Right cardiac atrium (tissue), 5 donors: ENCODE results near the gene DOC2B. TPM values are rescaled to one million over a fixed set of nuclear protein-coding genes. Genes with fewer than 3 reads are reported as not detected.
A peak's percentile ranks its signal among the peaks of the same experiment; 100 is the strongest.
"Not testable (repeated sequence)": the region's sequence is repeated elsewhere in the genome, so short reads cannot be mapped to it uniquely, and the experiment has no call there.

Source experiments
- ATAC-seq, 2 donors: fragments of 200-7000 bp; cut with Tn5 transposase; one replicate each; pipeline versions ENCODE4 v1.8.0 to v1.9.1; 2020; ENCODE audit warnings: moderate library complexity in 2 of 2, mild to moderate bottlenecking in 1 of 2
- DNase-seq, 3 donors: peaks; one replicate each; pipeline ENCODE4 v3.0.0-alpha.2; 2020
- H3K27ac ChIP-seq: one replicate; pipeline ENCODE4 v1.5.1; 2013; ENCODE audit warnings: mild to moderate bottlenecking, low read length, control low read depth, moderate library complexity
- H3K27me3 ChIP-seq: one replicate; pipeline ENCODE4 v1.6.1; 2013; ENCODE audit not compliant: control insufficient read depth, insufficient read depth
- H3K4me1 ChIP-seq: one replicate; pipeline ENCODE4 v1.6.1; 2013; ENCODE audit warnings: low read length; ENCODE audit not compliant: control insufficient read depth, insufficient read depth
- H3K4me3 ChIP-seq: one replicate; pipeline ENCODE4 v1.5.1; 2013; ENCODE audit warnings: low read length, control low read depth
- H3K9me3 ChIP-seq: one replicate; pipeline ENCODE4 v1.6.1; 2013; ENCODE audit warnings: low read length; ENCODE audit not compliant: control insufficient read depth
- WGBS: extraction: QIAGEN DNeasy Blood & Tissue Kit; methylation state at CpG from one replicate; pipeline ENCODE4 v1.1.7; 2013; 5-methylcytosine and 5-hydroxymethylcytosine counted together
- intact Hi-C, 4 donors: fragments of 100-400 bp; cut with DNase I; formaldehyde crosslinking; loops; one replicate each; pipeline versions ENCODE4 v1.11.0 to v1.14.0; 2022 to 2023
- polyA plus RNA-seq: library from polyadenylated mRNA; stranded (reverse); fragments of 200-250 nt; gene quantifications from one replicate; pipeline ENCODE4 v1.2.3, GENCODE V29; 2013
- total RNA-seq, 4 donors: library from RNA; stranded (reverse); fragmentation: NEBNext Ultra II Directional; extraction: Animal tissue kit (Norgen Biotek cat#: 25700); gene quantifications; one replicate each; pipeline ENCODE4 v1.2.1, GENCODE V29; 2021
- donor health status: healthy with polysubstance abuse.
- donor health status: DM: no; HTN: yes; CAD: no.
- donor health status: DM: no; HTN: no; CAD: no.
- donor health status: DM: no; HTN: yes; CAD: no; lungs with severe emphysema.
- donor health status: DM: yes; HTN: yes; CAD: no.

The DOC2B gene
- total and polyA plus RNA-seq, 5 donors: 2.3 to 5.3 (median 3.0) TPM

GRCh38 chr17:208429-208828 lies 27.0 kb upstream of the DOC2B start:
- ATAC-seq (no peak), DNase-seq (peak in 1 of 3 donors; percentile 31)
- Histone ChIP-seq H3K27ac (no peak overlapping the region), H3K27me3 (no peaks in the 10 kb centered on the region), H3K9me3 (no peaks in the 10 kb centered on the region), H3K4me3 (no peak overlapping the region), H3K4me1 (no peaks in the 10 kb centered on the region)
- intact Hi-C loops: no loop called here
- 95% methylated on average over 8 of the region's 8 CpGs for WGBS

- DNase-seq (no peak), ATAC-seq (no peak)
- Histone ChIP-seq H3K27me3 (no peaks in the 10 kb centered on the region), H3K4me1 (no peaks in the 10 kb centered on the region), H3K9me3 (no peaks in the 10 kb centered on the region), H3K27ac (no peak overlapping the region), H3K4me3 (no peak overlapping the region)
- intact Hi-C loops: no loop called here
- WGBS: 91% methylated on average over 8 of the region's 8 CpGs
Observed at GRCh38 chr17:207775-208174, 26.3 kb upstream of the DOC2B start.

DNA sequence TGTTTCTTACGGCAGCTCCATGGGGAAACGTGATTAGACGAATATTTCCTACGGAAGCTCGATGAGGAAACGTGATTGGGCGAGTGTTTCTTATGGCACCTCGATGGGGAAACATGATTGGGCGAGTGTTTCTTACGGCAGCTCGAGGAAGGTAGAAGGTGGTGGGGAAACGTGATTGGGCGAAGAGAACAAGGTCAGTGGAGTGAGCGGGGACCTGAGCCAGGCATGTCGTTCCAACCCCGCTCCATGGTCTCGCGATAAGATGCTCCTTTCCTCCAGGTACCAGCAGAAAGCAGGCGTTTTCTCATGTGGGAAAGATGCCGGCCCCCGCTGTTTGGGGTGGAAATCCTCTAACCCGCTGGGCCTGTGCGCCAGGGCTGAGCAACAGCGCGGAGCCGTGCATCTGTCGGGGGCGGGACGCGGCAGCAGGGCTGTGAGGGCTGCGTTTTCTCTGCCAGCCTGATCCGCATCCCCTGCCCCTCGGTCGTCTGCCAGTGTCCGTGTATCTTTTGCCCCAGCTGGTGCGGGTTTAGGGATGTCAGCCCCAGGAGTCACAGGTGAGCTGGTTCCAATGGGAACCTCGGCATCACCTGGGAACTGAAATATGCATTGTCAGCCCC lies 25.6 kb upstream of the DOC2B start:
- H3K4me3 ChIP-seq: no peak overlapping the region
- no peak for ATAC-seq
- H3K4me1 ChIP-seq: no peaks in the 10 kb centered on the region
- H3K27ac ChIP-seq: no peak overlapping the region
- H3K27me3 ChIP-seq: no peaks in the 10 kb centered on the region
- DNase-seq: peak in 2 of 3 donors; percentile 16 to 49
- intact Hi-C loops: no loop called here
- WGBS: 95% methylated on average over 37 of the region's 37 CpGs
- H3K9me3 ChIP-seq: no peaks in the 10 kb centered on the region

DNA sequence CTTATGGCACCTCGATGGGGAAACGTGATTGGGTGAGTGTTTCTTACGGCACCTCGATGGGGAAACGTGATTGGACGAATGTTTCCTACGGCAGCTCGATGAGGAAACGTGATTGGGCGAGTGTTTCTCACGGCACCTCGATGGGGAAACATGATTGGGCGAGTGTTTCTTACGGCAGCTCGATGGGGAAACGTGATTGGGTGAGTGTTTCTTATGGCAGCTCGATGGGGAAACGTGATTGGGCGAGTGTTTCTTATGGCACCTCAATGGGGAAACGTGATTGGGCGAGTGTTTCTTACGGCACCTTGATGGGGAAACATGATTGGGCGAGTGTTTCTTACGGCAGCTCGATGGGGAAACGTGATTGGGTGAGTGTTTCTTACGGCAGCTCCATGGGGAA lies 25.0 kb upstream of the DOC2B start:
- ATAC-seq, intact Hi-C loops, H3K9me3 ChIP-seq, H3K27me3 ChIP-seq, H3K27ac ChIP-seq, H3K4me1 ChIP-seq, H3K4me3 ChIP-seq: not testable (repeated sequence)
- 96% methylated on average over 27 of the region's 27 CpGs for WGBS
- DNase-seq: peak in 1 of 3 donors; percentile 6

DNA sequence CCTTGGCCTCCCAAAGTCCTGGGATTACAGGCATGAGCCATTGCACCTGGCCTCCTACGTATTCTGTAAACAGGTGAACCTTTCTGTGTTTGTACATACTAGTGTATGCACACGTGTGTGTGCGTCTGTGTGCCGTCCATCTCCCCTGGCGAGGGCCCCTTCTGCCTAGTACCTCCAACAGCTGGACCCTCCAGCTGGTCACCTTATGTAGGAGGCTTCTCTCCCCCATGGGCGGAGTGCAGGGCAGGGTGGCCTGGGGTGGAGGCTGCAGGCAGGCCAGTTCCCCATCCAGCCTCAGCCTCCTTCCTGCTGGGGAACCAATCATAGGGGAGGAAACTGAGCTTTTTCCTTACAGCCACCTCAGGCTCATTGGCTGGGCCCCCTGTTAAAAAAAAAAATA lies 24.4 kb upstream of the DOC2B start:
- no peaks in the 10 kb centered on the region for H3K27me3 ChIP-seq
- peak in 2 of 3 donors; percentile 6 to 49 for DNase-seq

DNA sequence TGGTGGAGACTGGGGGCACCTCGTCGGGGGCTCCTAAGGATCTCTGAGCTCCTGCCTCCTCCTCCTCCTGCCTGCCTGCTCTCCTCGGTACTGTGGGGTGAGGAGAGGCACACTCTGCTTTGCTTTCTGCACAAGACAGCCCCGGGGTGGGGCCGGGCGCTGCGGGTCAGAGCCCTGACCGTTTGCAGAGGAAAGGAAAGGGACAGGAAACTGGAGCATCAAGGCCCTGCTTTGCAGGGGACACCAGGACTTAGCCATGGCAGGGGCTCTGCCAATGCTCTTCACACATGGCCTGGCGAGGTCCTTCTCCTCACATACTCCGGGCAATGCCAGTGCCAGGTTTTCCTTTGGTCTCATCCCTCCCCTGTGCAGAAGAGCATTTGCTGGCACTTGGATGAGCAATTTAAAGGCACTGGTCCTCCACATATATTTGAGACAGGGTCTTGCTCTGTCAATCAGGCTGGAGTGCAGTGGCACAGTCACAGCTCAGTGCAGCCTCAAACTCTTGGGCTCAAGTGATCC lies 23.8 kb upstream of the DOC2B start:
- WGBS: 35% methylated on average over 10 of the region's 10 CpGs
- intact Hi-C loops: no loop called here
- Histone ChIP-seq H3K4me1 (no peaks in the 10 kb centered on the region), H3K27ac (no peak overlapping the region), H3K9me3 (no peaks in the 10 kb centered on the region), H3K27me3 (no peaks in the 10 kb centered on the region), H3K4me3 (no peak overlapping the region)
- DNase-seq (peak in 2 of 3 donors; percentile 7 to 34), ATAC-seq (no peak)

More for the DNA sequence above, 24.4 kb upstream of the DOC2B start:
- Histone ChIP-seq H3K27ac (no peak overlapping the region), H3K9me3 (no peaks in the 10 kb centered on the region), H3K4me1 (no peaks in the 10 kb centered on the region), H3K4me3 (no peak overlapping the region)
- 95% methylated on average over 6 of the region's 6 CpGs for WGBS
- intact Hi-C loops: no loop called here
- ATAC-seq: no peak

GRCh38 chr17:204427-205147 lies 23.1 kb upstream of the DOC2B start:
- WGBS: 51% methylated on average over 11 of the region's 11 CpGs
- no peak for ATAC-seq
- no peaks in the 10 kb centered on the region for H3K27me3 ChIP-seq
- DNase-seq: peak in 1 of 3 donors; percentile 33
- intact Hi-C loops: no loop called here
- no peaks in the 10 kb centered on the region for H3K9me3 ChIP-seq
- H3K27ac ChIP-seq: no peak overlapping the region
- H3K4me1 ChIP-seq: peaks cover 2% of the 10 kb centered on the region
- no peak overlapping the region for H3K4me3 ChIP-seq

- no peak overlapping the region for H3K27ac ChIP-seq
- WGBS: 89% methylated on average over 23 of the region's 23 CpGs
- H3K9me3 ChIP-seq: no peaks in the 10 kb centered on the region
- H3K4me3 ChIP-seq: no peak overlapping the region
- DNase-seq (peak in 2 of 3 donors; percentile 8 to 30), ATAC-seq (no peak)
- H3K4me1 ChIP-seq: peaks cover 2% of the 10 kb centered on the region
- no peaks in the 10 kb centered on the region for H3K27me3 ChIP-seq
- intact Hi-C loops: no loop called here
Observed at GRCh38 chr17:202501-202951, 21.1 kb upstream of the DOC2B start.

DNA sequence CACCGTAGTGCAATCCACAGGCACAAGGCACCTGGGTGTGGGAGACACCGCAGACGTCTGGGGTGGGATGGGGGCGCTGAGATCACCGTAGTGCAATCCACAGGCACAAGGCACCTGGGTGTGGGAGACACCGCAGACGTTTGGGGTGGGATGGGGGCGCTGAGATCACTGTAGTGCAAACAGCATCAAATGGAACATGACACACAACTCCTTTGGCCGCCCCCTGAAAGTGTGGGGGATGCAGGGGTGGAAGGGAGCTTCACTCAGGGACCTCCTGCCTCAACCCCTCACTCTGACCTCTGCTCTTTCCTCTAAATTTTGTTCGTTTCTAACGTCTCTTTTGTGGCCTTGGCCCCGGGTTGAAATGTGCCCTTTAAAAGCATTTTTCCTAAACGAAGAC lies 20.3 kb upstream of the DOC2B start:
- 78% methylated on average over 10 of the region's 13 CpGs for WGBS
- not testable (repeated sequence) for ATAC-seq
- peak in 2 of 3 donors; percentile 5 to 28 for DNase-seq

GRCh38 chr17:201257-201656 lies 19.8 kb upstream of the DOC2B start:
- H3K4me3 ChIP-seq, H3K9me3 ChIP-seq, intact Hi-C loops, H3K27ac ChIP-seq, H3K27me3 ChIP-seq, H3K4me1 ChIP-seq, ATAC-seq: not testable (repeated sequence)
- 85% methylated on average over 13 of the region's 16 CpGs for WGBS
- peak in 1 of 3 donors; percentile 10 for DNase-seq

More for the DNA sequence above, 20.3 kb upstream of the DOC2B start:
- H3K27me3 ChIP-seq, intact Hi-C loops, H3K9me3 ChIP-seq, H3K4me1 ChIP-seq, H3K4me3 ChIP-seq, H3K27ac ChIP-seq: not testable (repeated sequence)

DNA sequence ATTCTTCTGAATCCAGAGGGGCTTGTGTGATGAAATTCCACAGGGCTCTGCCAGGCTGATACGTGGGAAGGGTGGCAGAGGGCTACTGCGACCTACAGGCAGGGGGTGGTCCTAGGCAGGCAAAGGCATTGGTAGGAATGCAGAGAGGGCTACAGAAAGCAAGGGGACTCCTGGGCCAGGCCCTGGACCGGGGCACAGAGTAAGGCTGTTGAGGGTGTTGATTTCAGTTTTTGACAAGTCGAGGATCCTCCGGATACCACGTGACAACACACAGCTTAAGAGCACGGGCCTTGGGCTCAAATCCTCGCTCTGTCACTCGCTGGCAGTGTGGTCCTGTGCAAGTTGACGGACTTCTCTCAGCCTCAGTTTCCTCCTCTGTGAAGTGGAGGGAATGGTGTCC lies 19.1 kb upstream of the DOC2B start:
- Histone ChIP-seq H3K4me1 (peaks cover 2% of the 10 kb centered on the region), H3K27me3 (no peaks in the 10 kb centered on the region), H3K27ac (peak overlapping the region; percentile 28), H3K4me3 (no peak overlapping the region), H3K9me3 (no peaks in the 10 kb centered on the region)
- ATAC-seq (peak; percentile 7 to 25), DNase-seq (peak in 1 of 3 donors; percentile 55)
- WGBS: 44% methylated on average over 10 of the region's 10 CpGs
- intact Hi-C loops: no loop called here
